Measurements from ENCODE around the gene TBL3.
"Not testable (repeated sequence)": the region's sequence is repeated elsewhere in the genome, so short reads cannot be mapped to it uniquely, and the experiment has no call there.

Gene TBL3

DNA sequence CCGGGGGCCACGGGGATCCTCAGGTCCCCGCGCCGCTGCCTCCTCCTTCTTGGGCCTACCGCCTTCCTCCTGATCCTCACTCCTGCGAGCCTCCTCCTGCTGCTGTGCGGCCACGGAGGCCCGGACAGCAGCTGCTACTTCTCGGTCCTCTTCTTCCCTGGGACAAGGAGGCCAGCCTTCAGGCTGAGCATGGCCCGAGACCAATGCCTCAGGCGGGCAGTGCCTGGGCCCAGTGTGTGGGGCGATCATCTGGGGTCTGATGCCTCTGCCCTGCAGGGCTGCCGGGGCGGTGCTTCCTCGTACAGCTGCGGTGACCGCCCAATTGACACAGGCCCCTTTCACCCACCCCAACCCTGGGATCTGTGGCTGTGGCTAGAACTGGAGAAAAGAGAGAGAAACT lies 29.2 kb downstream of the TBL3 start:
- DNase-seq (ENCODE audit: low read depth) = no peak

GRCh38 chr16:2001456-2002355 lies 29.9 kb downstream of the TBL3 start:
- no peak for DNase-seq (ENCODE audit: low read depth)

DNA sequence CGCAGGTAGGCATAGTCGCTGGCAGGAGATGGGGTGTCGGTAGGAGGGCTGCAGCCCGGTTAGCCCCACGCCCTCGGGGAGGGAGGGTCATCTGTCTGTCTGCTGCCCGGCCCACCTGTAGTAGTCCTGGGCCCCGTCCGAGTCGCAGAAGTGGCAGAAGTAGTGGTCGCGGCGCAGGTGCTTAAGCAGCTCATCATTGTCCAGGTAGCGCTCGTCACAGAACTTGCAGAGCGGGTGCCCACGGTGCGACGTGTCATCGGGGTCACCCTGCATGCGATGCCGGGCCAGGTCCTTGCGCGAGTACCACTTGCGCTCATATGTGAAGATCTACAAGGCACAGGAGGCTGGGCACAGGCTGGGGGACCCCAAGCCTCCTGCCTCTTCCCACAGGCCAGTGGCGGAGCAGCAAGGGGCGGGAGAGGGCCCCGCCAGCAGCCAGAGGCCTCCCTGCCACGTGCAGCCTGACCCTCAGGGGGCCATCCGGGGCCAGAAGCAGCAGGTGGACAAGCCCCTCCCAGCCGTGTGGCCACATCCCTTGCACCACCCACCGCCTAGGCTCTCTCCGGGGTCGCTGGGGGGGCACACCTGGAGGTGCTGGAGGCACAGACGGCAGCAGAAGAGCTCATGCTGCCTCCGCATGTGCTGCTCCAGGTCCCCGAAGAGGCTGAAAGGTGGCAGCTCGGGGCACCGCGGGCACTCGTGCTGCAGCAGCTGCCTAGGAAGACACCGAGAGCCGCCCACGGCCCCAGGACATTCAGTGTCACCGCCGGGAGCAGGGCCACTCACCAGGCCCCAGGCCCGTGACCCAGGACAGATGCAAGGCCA lies 30.8 kb downstream of the TBL3 start:
- DNase-seq (ENCODE audit: low read depth) = no peak

DNA sequence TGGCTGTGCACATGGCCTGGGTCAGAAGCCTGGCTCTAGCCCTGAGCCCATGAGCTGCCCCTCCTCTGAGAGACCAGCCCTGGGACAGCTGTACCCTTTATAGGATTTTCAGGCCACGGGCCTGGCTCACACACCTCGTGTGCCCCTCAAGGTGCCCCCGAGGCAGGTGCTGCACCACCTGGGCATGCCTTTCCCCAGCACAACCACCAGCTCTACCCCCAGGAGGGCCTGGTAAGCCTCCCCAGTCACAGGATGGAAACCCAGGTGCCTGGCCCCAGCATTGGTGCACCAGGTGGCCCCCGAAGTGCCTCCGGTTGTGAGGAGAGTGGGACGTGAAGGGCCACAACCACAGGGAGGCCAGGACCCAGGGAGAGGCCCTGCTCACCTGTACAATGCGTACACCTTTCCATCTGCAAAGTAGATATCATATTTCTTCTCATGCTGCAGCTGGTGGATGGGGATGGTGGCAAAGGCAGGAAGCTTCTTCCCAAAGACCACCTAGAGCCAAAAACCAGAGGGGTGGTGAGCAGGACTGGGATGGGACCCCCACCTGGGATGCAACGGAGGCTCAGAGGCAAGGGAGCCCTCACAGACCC lies 31.5 kb downstream of the TBL3 start:
- DNase-seq (ENCODE audit: low read depth) = no peak

DNA sequence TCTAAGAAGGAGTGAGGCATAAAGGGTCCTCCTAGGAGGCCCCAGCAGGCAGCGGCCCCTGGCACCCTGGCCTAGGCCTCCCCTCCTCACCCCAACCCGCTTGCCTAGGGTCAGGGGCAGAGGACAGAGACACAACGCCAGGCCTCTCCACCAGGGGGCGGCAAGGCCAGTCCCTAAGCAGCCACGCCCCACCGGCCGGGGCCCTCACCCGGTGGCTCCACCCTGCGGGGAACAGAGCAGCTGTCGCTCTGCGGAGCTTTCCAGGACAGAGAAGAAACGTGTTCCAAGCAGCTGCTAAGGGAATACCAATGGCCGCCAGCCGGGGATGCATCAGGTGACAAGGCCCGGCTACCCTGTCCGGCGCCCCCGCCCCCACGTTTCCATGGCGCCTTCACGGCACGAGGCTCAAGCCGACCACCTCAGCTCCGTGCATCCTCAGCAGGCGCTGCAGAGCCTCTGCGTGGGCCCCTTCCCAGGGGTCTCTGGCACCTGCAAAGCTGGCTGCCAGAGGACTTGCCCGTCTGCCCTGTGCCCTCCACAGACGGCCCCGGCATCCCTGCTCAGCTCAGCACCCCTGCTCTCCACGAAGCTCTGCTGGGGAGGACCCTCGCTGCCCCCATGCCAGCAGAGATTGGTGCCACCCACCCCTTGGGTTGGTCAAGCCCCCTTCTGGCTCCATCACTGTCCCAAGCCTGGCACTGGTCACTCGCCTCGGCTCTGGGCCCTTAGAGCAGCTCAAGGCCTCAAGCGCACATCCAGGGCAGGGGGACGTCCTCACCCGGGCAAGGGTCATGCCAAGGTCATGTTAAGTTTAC lies 32.2 kb downstream of the TBL3 start:
- peak; percentile 79 for DNase-seq (ENCODE audit: low read depth)

GRCh38 chr16:2004795-2005517 lies 33.1 kb downstream of the TBL3 start:
- no peak for DNase-seq (ENCODE audit: low read depth)

GRCh38 chr16:2005646-2006045 lies 33.8 kb downstream of the TBL3 start:
- no peak for DNase-seq (ENCODE audit: low read depth)

GRCh38 chr16:2006317-2006716 lies 34.5 kb downstream of the TBL3 start:
- no peak for DNase-seq (ENCODE audit: low read depth)

- no peak for DNase-seq (ENCODE audit: low read depth)
Observed at GRCh38 chr16:2007081-2007836, 35.4 kb downstream of the TBL3 start.

- peak; percentile 57 for DNase-seq (ENCODE audit: low read depth)
Observed at GRCh38 chr16:2008009-2008526, 36.2 kb downstream of the TBL3 start.

GRCh38 chr16:2008631-2009163 lies 36.8 kb downstream of the TBL3 start:
- DNase-seq (ENCODE audit: low read depth) = peak; percentile 70

DNA sequence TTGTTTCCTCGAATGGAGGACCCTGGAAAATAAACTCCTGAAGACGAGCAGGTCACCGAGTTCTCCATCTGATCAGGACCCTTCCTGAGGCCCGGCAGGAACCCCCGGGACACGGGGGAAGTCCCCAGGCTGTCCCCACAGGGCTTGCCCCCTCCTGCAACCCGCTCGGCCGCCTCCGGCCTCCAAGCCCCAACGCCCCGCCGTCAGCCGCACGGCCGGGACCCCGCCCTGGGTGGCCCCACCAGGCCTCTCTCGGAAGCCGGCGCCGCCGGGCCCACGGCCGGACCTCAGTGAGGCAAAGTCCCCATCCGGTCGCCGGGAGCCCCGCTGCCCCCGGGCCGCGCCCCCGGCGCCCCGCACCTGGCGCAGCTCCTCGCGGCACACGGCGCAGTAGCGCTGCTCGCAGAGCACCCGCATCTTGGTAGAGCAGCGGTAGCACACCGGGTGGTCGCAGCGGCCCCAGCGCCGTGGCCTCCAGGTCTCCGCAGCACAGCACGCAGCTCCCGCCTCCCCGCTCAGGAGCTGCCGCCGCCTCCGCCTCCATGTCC lies 37.4 kb downstream of the TBL3 start:
- DNase-seq (ENCODE audit: low read depth) = no peak

GRCh38 chr16:2009791-2010510 lies 38.1 kb downstream of the TBL3 start, which contains the start of gene ZNF598:
Gene ZNF598, minus strand, starts transcription at chr16:2009821.
- peak; percentile 84 for DNase-seq (ENCODE audit: low read depth)

GRCh38 chr16:2011726-2012125 lies 39.9 kb downstream of the TBL3 start:
- not testable (repeated sequence) for DNase-seq (ENCODE audit: low read depth)

DNA sequence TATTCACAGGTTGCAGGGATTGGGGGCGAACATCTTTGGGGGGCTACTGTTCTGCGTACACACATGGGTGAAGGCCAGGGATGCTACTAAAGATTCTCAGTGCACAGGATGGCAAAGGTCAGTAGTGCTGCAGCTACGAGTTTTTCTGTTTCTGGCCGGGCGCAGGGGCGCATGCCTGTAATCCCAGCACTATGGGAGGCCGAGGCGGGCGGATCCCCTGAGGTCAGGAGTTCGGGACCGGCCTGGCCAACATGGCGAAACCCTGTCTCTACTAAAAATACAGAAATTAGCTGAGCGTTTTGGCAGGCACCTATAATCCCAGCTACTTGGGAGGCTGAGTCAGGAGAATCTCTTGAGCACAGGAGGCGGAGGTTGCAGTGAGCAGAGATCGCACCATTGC lies 41.7 kb downstream of the TBL3 start:
- no peak for DNase-seq (ENCODE audit: low read depth)

DNA sequence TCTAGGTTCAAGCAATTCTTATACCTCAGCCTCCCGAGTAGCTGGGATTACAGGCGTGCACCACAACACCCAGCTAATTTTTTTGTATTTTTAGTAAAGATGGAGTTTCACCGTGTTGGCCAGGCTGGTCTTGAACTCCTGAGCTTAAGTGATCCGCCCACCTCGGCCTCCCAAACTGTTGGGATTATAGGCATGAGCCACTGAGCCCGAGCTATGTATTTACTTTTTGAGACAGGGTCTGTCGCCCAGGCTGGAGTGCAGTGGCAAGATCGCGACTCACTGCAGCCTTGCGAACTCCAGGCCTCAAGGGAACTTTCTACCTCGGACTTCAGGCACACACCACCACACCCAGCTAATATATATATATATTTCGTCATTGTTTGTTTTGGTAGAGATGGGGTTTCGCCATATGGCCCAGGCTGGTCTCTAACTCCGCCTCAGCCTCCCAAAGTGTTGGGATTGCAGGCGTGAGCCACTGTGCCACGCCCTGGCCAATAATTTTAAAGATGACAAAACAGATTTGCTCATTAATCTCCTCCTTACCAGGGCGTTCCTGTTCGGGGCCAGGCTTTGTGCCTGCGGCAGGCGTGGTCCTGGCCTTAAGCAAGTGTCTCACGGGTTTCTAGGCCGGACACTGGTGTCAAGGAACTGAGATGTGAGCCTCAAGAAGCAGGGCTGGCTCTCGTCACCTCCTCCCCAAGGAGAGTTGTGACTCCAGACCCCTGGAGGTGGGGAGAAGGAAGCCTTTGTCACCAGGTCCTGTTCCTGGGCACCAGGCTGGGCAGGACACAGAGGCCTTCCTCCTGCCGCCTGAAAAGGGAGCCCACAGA lies 43.5 kb downstream of the TBL3 start:
- DNase-seq (ENCODE audit: low read depth) = peak; percentile 60

DNA sequence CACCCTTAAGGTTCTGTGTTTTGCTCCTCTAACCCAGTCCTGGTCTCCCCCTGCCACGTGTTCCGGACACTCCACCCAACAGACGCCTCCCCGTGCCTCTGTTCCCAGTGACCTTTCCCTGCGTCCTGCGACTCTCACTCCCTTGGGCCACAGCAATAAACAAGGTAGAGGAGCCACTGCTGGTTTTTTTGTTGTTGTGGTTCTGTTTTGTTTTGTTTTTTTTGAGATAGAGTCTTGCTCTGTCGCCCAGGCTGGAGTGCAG lies 44.0 kb downstream of the TBL3 start:
- DNase-seq (ENCODE audit: low read depth) = no peak

- DNase-seq (ENCODE audit: low read depth) = no peak
Observed at GRCh38 chr16:2016407-2016922, 44.6 kb downstream of the TBL3 start.

Data from iris pigment epithelial cell (primary cell).